LoVo (cell line): ENCODE data around the gene ZFR.
"Not testable (repeated sequence)": the region's sequence is repeated elsewhere in the genome, so short reads cannot be mapped to it uniquely, and the experiment has no call there.

ENCODE experiments used
- DNase-seq: peaks from one replicate; pipeline ENCODE4 v3.0.0-alpha.2; 2016; ENCODE audit warnings: low spot score

ZFR gene

DNA sequence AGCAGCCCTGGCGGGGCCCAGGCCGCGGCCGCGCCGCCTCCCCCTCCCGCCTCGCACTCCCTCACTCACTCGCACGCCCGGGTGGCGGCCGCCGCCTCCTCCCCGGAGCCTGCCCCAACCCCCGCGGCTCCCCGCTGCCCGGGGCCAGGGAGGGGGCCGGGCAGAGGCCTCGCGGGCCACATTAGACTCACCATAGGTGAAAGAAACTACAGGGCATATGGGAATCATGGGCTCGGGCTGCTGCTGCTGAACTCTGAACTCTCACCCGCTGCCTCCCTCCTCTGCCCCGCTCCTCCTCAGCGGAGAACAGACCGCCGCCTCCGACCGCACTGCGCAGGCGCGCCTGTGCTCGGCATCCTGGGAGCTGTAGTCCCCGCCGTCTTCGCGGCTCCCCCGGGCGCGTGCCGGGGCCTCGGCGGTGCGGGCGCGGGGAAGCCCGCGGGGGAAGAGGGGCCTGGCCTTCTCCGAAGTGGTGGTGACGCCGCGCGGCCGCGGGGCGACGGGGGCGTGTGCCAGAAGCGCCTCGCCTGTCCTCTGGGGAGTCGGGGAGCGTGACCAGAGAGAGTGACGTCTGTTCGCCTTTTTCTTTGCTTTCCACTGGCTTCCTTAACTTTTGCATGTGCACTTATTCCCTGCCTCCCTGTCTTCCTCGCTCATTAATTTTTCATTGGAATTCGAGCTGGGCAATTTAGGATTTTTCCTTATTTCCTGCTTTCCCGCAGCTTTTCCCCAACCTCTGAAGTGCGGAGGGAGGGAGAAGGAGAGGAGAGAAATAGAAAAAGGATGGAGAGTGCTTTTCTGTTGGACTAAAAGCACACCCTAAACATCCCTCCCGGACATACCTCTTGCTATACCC, at the start of gene ZFR:
TSS of gene ZFR (minus strand) at position 310 of the 856 bp plus-strand sequence. CDS start at position 228, 82 bp downstream.
- DNase-seq: peak; percentile 94

DNA sequence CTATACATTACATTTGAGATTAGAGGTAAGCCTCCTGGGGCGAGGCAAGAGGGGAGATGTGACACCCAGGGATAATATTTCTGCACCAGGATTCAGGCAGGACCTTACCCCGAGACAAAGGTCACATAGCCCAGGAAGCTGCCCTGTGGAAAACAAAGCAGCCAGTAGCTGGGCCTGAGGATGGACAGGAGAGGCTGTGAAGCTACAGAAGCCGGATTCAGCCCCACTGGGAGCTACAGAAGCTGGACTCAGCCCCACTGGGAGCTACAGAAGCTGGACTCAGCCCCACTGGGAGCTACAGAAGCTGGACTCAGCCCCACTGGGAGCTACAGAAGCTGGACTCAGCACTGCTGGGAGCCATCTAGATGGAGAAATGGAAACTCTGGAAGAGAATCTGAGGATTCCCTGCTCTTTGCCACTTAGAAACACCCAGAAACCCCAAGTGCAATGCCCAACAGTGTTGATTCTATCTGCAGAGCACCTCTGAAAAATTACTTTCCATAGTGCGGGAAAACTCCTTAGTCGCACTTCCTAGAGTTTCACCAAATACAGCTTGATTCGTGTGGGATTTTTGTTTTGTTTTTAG, 46.5 kb upstream of the ZFR start:
- DNase-seq: no peak

- DNase-seq: peak; percentile 66
These were observed 45.4 kb upstream of the ZFR start for GRCh38 chr5:32489791-32490562.

DNA sequence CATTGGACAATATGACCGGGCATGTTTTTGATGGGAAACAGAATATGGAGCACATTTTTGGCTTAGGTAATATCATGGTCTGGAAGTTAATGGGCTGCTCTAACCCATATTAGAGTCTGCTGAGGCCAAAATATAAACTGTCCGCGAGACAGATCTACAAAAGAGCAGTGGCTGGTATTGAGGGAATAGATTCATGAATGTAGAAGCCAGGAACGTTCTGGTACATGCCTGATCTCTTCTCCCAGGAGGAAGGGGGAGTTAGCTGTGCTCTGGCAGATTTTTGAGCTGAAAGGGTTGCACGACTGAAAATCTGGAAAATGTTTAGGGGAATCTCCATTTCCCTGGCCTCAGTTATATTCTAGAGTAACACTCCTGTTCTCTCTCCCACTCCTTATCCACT, 42.9 kb upstream of the ZFR start:
- no peak for DNase-seq

GRCh38 chr5:32487008-32487407, 42.5 kb upstream of the ZFR start:
- DNase-seq: no peak

DNA sequence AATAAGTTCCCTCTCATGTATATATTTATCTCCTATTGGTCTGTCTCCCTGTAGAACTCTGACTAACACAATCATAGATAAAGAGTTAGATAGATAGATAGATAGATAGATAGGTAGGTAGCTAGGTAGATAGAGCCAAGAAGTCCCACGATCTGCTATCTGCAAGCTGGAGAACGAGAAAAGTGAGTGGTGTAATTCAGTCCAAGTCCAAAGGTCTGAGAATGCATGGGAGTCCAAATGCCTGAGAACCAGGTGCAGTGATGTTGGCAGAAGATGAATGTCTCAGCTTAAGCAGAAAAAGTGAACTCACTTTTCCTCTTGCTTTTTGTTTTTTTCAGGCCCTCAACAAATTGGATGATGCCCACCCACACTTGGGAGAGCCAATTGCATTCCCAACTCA, 37.7 kb upstream of the ZFR start:
- DNase-seq: no peak

GRCh38 chr5:32479096-32479495, 34.6 kb upstream of the ZFR start:
- DNase-seq: no peak

GRCh38 chr5:32476891-32477290, 32.4 kb upstream of the ZFR start:
- no peak for DNase-seq

GRCh38 chr5:32475334-32476097, 31.0 kb upstream of the ZFR start:
- DNase-seq: no peak

- no peak for DNase-seq
These were observed 29.8 kb upstream of the ZFR start for GRCh38 chr5:32474209-32474854.

DNA sequence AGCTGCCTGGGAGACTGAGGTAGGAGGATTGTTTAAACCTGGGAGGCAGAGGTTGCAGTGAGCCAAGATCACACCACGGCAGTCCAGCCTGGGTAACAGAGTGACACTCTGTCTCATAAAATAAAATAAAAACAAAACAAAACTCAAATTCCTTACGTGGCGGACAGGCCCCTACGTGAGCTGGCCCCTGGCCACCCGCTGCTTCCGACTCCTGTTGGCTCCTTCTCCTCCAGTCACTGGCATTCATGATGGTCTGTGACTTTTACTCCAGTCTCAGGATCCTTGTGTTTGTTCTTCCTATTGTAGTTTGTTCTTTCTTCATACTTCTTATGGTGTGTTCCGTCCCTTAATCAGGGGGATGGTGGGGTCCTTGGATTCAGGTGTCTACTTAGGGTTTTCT, 28.5 kb upstream of the ZFR start:
- DNase-seq: no peak

DNA sequence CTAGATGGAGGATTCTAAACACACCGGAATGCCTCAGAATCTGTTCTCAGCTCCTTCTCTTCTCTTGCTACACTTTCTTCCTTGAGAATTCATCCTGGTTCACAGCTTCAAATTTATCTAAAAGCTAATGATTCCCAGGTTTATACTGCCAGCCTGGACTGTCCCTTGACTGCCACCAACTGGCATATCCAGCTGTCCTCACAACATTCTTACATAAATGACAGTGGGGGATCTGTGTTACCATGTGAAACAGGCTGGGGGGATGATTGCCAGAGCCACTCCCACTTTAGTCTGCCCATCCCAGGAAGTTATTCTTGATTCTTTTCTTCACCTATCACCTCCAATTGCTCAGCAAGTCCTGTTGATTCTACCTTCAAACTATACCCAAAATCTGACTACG, 27.2 kb upstream of the ZFR start:
- no peak for DNase-seq

- DNase-seq: no peak
These were observed 20.5 kb upstream of the ZFR start for GRCh38 chr5:32465076-32465475.

DNA sequence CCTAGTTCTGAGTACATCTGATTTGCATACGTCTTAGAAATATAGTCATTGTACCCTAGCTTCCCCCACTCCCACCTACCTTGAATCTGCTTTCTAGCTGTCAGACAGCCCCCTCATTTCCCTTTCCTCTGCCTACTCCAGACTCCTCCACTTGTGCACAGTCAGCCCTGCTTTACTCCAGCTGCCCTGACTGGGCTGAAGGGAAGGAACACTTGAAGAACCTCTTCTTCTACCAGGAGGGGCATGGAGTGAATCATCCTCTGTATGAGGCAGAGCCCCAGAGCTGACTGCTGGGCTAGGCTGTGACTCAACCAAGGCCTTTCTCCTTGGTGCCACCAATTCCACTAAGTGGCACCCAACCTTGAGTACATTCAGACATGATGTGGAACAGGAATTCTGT, 18.1 kb upstream of the ZFR start:
- DNase-seq: no peak

GRCh38 chr5:32461441-32462120, 17.0 kb upstream of the ZFR start:
- DNase-seq: no peak

DNA sequence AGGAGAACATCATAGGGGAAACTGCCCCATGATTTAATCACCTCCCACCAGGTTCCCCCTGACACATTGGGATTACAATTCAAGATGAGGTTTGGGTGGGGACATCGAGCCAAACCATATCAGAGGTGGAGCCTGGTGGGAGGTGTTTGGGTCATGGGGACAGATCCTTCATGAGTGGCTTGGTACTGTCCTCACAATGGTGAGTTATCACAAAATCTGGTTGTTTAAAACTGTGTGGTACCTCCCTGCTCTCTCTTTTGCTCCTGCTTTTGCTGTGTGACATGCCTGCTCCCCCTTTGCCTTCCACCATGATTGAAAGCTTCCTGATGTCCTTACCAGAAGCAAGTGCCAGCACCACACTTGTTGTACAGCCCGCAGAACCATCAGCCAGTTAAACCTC, 16.2 kb upstream of the ZFR start:
- no peak for DNase-seq

- no peak for DNase-seq
These were observed 14.4 kb upstream of the ZFR start for GRCh38 chr5:32458880-32459495.

DNA sequence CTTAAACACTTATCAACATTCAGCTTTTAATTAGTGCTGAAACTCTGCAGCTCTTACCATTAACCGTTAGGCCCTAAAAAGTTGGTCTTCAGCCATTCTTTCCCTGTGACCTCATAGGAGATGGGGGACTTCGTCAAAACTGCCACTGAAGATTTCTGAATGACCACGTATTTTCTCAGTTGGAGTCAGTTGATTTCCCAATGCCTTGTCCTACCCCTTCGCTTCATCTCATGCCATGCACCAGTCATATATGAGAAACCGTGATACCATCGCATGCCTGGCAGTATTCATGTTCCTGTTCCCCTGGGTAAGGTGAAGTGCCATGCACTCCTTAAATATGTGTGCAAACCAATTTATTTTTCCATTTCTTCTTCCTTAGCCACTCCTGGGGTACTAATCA, 10.8 kb upstream of the ZFR start:
- no peak for DNase-seq

DNA sequence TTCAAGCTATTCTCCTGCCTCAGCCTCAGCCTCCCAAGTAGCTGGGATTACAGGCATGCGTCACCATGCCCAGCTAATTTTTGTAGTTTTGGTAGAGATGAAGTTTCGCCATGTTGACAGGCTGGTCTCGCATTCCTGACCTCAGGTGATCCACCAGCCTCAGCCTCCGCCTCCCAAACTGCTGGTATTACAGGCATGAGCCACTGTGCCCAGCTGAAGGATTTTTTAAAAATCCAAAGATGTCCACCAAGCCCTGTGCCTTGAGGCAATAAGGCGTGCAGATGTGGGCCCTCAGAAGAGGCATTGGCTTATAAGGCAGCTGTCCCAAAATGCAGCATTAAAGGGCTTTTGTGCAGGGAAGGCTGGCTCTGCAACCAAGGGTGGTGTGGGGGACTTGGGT, 10.3 kb upstream of the ZFR start:
- DNase-seq: no peak

DNA sequence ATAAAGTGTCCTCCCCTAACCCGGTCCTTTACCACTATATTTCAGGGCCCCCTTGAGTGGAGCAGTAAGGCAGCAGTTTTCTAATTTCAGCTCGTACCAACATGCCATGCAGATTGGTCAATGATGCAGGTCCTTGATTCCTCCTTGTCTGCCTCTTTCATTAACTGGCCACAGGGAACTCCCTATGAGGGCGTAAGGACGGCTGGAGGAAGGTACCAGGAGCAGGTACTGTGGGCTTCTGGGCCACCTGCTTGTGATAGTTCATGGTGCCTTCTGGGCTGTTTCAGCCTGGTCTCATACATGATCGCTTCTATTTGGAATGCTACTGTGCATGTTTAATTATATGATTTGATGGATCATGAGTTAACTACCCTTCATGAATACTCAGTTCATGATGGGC, 9.4 kb upstream of the ZFR start:
- no peak for DNase-seq

- not testable (repeated sequence) for DNase-seq
These were observed 7.8 kb upstream of the ZFR start for GRCh38 chr5:32452316-32452715.
